Sigmoid colon (tissue), 7 donors: Measurements from ENCODE around the gene RSRP1. TPM values are rescaled to one million over a fixed set of nuclear protein-coding genes. Genes with fewer than 3 reads are reported as not detected.

Source experiments
- DNase-seq: peaks from one replicate; pipeline ENCODE4 v3.0.0-alpha.2; 2019
- H3K27ac ChIP-seq, 4 donors: fragments of 200-600 bp; sonication (generic); one replicate each; pipeline ENCODE4 v1.5.1; 2016 to 2019; ENCODE audit warnings: mild to moderate bottlenecking in 1 of 4
- H3K27me3 ChIP-seq, 3 donors: fragments of 200-600 bp; sonication (generic); one replicate each; pipeline ENCODE4 v1.5.1; 2019; ENCODE audit warnings: mild to moderate bottlenecking in 1 of 3
- H3K36me3 ChIP-seq, 4 donors: fragments of 200-600 bp; sonication (generic); one replicate each; pipeline ENCODE4 v1.5.1; 2016 to 2019
- H3K4me1 ChIP-seq, 4 donors: fragments of 200-600 bp; sonication (generic); one replicate each; pipeline ENCODE4 v1.5.1; 2017 to 2019
- H3K4me3 ChIP-seq, 4 donors: fragments of 200-600 bp; sonication (generic); one replicate each; pipeline ENCODE4 v1.5.1; 2017 to 2019; ENCODE audit warnings: mild to moderate bottlenecking in 2 of 4, moderate library complexity in 1 of 4
- H3K9me3 ChIP-seq, 4 donors: fragments of 200-600 bp in 3 of 4; sonication (generic) in 3 of 4; one replicate each; pipeline versions ENCODE4 v1.5.1 to v1.6.1; 2013 to 2019
- CTCF ChIP-seq, 4 experiments: fragments of 450-650 bp in 3 of 4; fragments of 200-600 bp in 1 of 4; IDR thresholded peaks; one replicate each; pipeline ENCODE4 v1.5.1; 2016 to 2019; ENCODE audit warnings: antibody characterized with exemption in 4 of 4, mild to moderate bottlenecking in 3 of 4, moderate library complexity in 2 of 4
- EP300 ChIP-seq, 4 donors: sonication (generic); formaldehyde crosslinking; IDR thresholded peaks; one replicate each; pipeline ENCODE4 v1.6.1; 2017; ENCODE audit warnings: antibody characterized with exemption in 4 of 4
- POLR2A ChIP-seq, 2 donors: fragments of 450-650 bp; IDR thresholded peaks; one replicate each; pipeline ENCODE4 v1.6.1; 2016; ENCODE audit warnings: antibody characterized with exemption in 2 of 2, mild to moderate bottlenecking in 2 of 2, moderate library complexity in 2 of 2
- POLR2AphosphoS5 ChIP-seq, 4 donors: sonication (generic); formaldehyde crosslinking; IDR thresholded peaks; one replicate each; pipeline ENCODE4 v1.6.1; 2017; ENCODE audit warnings: antibody characterized with exemption in 4 of 4
- WGBS, 2 donors: extraction: QIAGEN DNeasy Blood & Tissue Kit; methylation state at CpG; one replicate each; pipeline ENCODE4 v1.1.7; 2013; 5-methylcytosine and 5-hydroxymethylcytosine counted together
- intact Hi-C: fragments of 100-400 bp; cut with DNase I; formaldehyde crosslinking; loops from one replicate; pipeline ENCODE4 v1.15.1; 2023
- polyA plus RNA-seq, 3 donors: library from polyadenylated mRNA; stranded (reverse); fragments of 200-250 nt; gene quantifications; one replicate each; pipeline ENCODE4 v1.2.3, GENCODE V29; 2013
- total RNA-seq, 4 donors: library from RNA; depleted of rRNA; stranded (reverse); fragments of >200 nt; gene quantifications; one replicate each; pipeline ENCODE4 v1.1.0, GENCODE V29; 2016
- donor health status: healthy with polysubstance abuse.
- donor health status: Bipolar disorder and iron deficiency.
- donor health status: healthy.

The RSRP1 gene
- total and polyA plus RNA-seq, 7 donors = 15.5 to 134 (median 77.1) TPM

GRCh38 chr1:25257196-25257595, 9.9 kb upstream of the RSRP1 start:
- no peaks in the 10 kb centered on the region for H3K36me3 ChIP-seq
- no peak for DNase-seq
- H3K9me3 ChIP-seq = no peaks in the 10 kb centered on the region
- H3K4me3 ChIP-seq = no peak overlapping the region
- intact Hi-C loops = no loop called here
- 71 to 83% methylated on average over 1 of the region's 1 CpG for WGBS, 2 donors
- no peak overlapping the region for H3K27ac ChIP-seq
- H3K27me3 ChIP-seq = no peaks in the 10 kb centered on the region
- no peaks in the 10 kb centered on the region for H3K4me1 ChIP-seq
- TF ChIP-seq POLR2AphosphoS5 (IDR thresholded peaks at IDR 0.05) (no peak), EP300 (IDR thresholded peaks at IDR 0.05) (no peak)

- Histone ChIP-seq H3K4me1 (no peaks in the 10 kb centered on the region), H3K9me3 (no peaks in the 10 kb centered on the region), H3K27me3 (no peaks in the 10 kb centered on the region), H3K4me3 (no peak overlapping the region), H3K27ac (no peak overlapping the region), H3K36me3 (no peaks in the 10 kb centered on the region)
- intact Hi-C loops = no loop called here
- no peak for TF ChIP-seq POLR2A (IDR thresholded peaks at IDR 0.05)
- no peak for TF ChIP-seq CTCF (IDR thresholded peaks at IDR 0.05)
- TF ChIP-seq EP300 (IDR thresholded peaks at IDR 0.05) = no peak
- no peak for TF ChIP-seq POLR2AphosphoS5 (IDR thresholded peaks at IDR 0.05)
- DNase-seq = no peak
- WGBS, 2 donors = 94 to 97% methylated on average over 5 of the region's 5 CpGs
Observed at GRCh38 chr1:25256578-25256965, 9.3 kb upstream of the RSRP1 start.

GRCh38 chr1:25255706-25256577, 8.7 kb upstream of the RSRP1 start:
- no peak for TF ChIP-seq EP300 (IDR thresholded peaks at IDR 0.05)
- TF ChIP-seq POLR2A (IDR thresholded peaks at IDR 0.05) = no peak
- TF ChIP-seq CTCF (IDR thresholded peaks at IDR 0.05) = no peak
- no peak for TF ChIP-seq POLR2AphosphoS5 (IDR thresholded peaks at IDR 0.05)
- H3K36me3 ChIP-seq = no peaks in the 10 kb centered on the region
- no peak overlapping the region for H3K4me3 ChIP-seq
- WGBS, 2 donors = 83 to 95% methylated on average over 18 of the region's 18 CpGs
- no peaks in the 10 kb centered on the region for H3K4me1 ChIP-seq
- intact Hi-C loops = no loop called here
- H3K27me3 ChIP-seq = no peaks in the 10 kb centered on the region
- H3K27ac ChIP-seq = no peak overlapping the region
- DNase-seq = no peak
- H3K9me3 ChIP-seq = no peaks in the 10 kb centered on the region

GRCh38 chr1:25253911-25254310, 6.7 kb upstream of the RSRP1 start:
- no peaks in the 10 kb centered on the region for H3K4me1 ChIP-seq
- 79 to 83% methylated on average over 2 of the region's 2 CpGs for whole genome bisulfite sequencing, 2 donors
- no peak overlapping the region for H3K27ac ChIP-seq
- H3K9me3 ChIP-seq = no peaks in the 10 kb centered on the region
- no peak overlapping the region for H3K4me3 ChIP-seq
- TF ChIP-seq CTCF (IDR thresholded peaks at IDR 0.05) = no peak
- no peaks in the 10 kb centered on the region for H3K36me3 ChIP-seq
- no peaks in the 10 kb centered on the region for H3K27me3 ChIP-seq
- intact Hi-C loops = no loop called here
- DNase-seq = no peak

GRCh38 chr1:25247829-25248754, 838 bp upstream of the RSRP1 start:
- peak overlapping the region; percentile 98 to 100 (median 99) for H3K27ac ChIP-seq
- no peaks in the 10 kb centered on the region for H3K27me3 ChIP-seq
- no peaks in the 10 kb centered on the region for H3K9me3 ChIP-seq
- no peak for TF ChIP-seq POLR2A (IDR thresholded peaks at IDR 0.05)
- DNase-seq = no peak
- peak overlapping the region; percentile 79 to 97 (median 95) for H3K4me3 ChIP-seq
- intact Hi-C loops = loop anchor here (10.0 kb wide), 1 partner anchor 567 kb away; the partner anchor contains the start of gene MTFR1L
- H3K36me3 ChIP-seq = peaks cover 8 to 24% (median 19%) of the 10 kb centered on the region in 4 donors
- 21 to 22% methylated on average over 30 of the region's 30 CpGs for WGBS, 2 donors
- peaks cover 0 to 31% (median 27%) of the 10 kb centered on the region in 4 donors for H3K4me1 ChIP-seq
